Right lobe of liver (tissue), 6 donors: ENCODE measurements around the gene ZMYND11. TPM values are rescaled to one million over a fixed set of nuclear protein-coding genes. Genes with fewer than 3 reads are reported as not detected.

ENCODE experiments used
- ATAC-seq, 4 donors: fragments of 200-7000 bp; cut with Tn5 transposase; one replicate each; pipeline ENCODE4 v1.9.1; 2020; ENCODE audit warnings: mild to moderate bottlenecking in 4 of 4, moderate library complexity in 4 of 4
- DNase-seq, 3 donors: peaks; one replicate each; pipeline ENCODE4 v3.0.0-alpha.2; 2020
- H3K27ac ChIP-seq, 3 donors: fragments of 200-600 bp; one replicate each; pipeline ENCODE4 v1.8.0; 2022
- H3K27me3 ChIP-seq, 2 donors: fragments of 200-600 bp; one replicate each; pipeline ENCODE4 v1.8.0; 2022
- H3K36me3 ChIP-seq, 4 donors: fragments of 200-600 bp; sonication (generic) in 1 of 4; one replicate each; pipeline versions ENCODE4 v1.5.1 to v1.8.0; 2017 to 2022; ENCODE audit warnings: control low read depth in 1 of 4
- H3K4me1 ChIP-seq, 4 donors: fragments of 200-600 bp; sonication (generic) in 1 of 4; one replicate each; pipeline versions ENCODE4 v1.5.1 to v1.8.0; 2017 to 2022; ENCODE audit warnings: control low read depth in 1 of 4
- H3K4me3 ChIP-seq, 3 donors: fragments of 200-600 bp; one replicate each; pipeline ENCODE4 v1.8.0; 2022
- H3K9me3 ChIP-seq, 4 donors: fragments of 200-600 bp; sonication (generic) in 1 of 4; one replicate each; pipeline versions ENCODE4 v1.5.1 to v1.8.0; 2017 to 2022; ENCODE audit warnings: control low read depth in 1 of 4
- CTCF ChIP-seq, 4 donors: fragments of 200-600 bp in 3 of 4; fragments of 450-650 bp in 1 of 4; IDR thresholded peaks; one replicate each; pipeline versions ENCODE4 v1.5.1 to v1.8.0; 2016 to 2022; ENCODE audit warnings: antibody characterized with exemption in 4 of 4, mild to moderate bottlenecking in 2 of 4
- POLR2A ChIP-seq: fragments of 450-650 bp; IDR thresholded peaks from one replicate; pipeline ENCODE4 v1.6.1; 2017; ENCODE audit warnings: antibody characterized with exemption, mild to moderate bottlenecking
- WGBS: methylation state at CpG from one replicate; pipeline ENCODE4 v1.1.6; 2018; ENCODE audit warnings: low coverage, low lambda C conversion rate; ENCODE audit not compliant: insufficient coverage; ENCODE audit errors: missing lambda C conversion rate; 5-methylcytosine and 5-hydroxymethylcytosine counted together
- intact Hi-C, 2 donors: fragments of 100-400 bp; cut with DNase I; formaldehyde crosslinking; loops; one replicate each; pipeline versions ENCODE4 v1.11.2 to v1.14.1; 2022
- total RNA-seq, 6 experiments: library from RNA; depleted of rRNA in 2 of 6; stranded (reverse); fragments of >200 nt in 2 of 6; fragmentation: NEBNext Ultra II Directional in 3 of 6; extraction: Animal tissue kit (Norgen Biotek cat#: 25700) in 3 of 6; gene quantifications; one replicate each; pipeline versions ENCODE4 v1.1.0 to v1.2.4, GENCODE V29; 2016 to 2023
- donor health status: DM: no; HTN: yes; CAD: no.
- donor health status: DM: no; HTN: no; CAD: no.
- donor health status: DM: no; HTN: no; CAD: no.
- donor health status: DM: no; HTN: yes; CAD: no.
- donor health status: DM: no; HTN: yes; CAD: no.

Gene ZMYND11
- total RNA-seq, 6 experiments from 2014 or later: 22.5 to 30.6 (median 24.4) TPM

DNA sequence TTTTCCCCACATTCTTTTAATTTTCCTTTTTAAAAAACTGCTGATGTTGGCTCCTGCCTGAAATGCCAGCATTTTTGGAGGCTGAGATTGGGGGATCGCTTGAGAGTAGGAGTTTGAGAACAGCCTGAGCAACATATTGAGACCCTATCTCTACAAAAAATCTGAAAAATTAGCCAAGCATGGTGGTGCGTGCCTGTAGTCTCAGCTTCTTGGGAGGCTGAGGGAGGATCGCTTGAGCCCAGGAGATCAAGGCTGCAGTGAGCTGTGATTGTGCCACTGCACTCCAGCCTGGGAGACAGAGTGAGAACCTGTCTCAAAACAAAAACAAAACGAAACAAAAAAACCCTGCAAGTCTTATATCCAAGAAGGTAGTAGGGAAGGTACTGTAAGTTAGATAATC, 51.7 kb downstream of the ZMYND11 start:
- 100% methylated on average over 4 of the region's 4 CpGs for WGBS
- peaks cover 0 to 6% (median 0%) of the 10 kb centered on the region in 4 donors for H3K36me3 ChIP-seq
- TF ChIP-seq POLR2A (no peak), CTCF (IDR thresholded peaks at IDR 0.05) (no peak)
- no peak for DNase-seq
- ATAC-seq: no peak
- H3K9me3 ChIP-seq: peaks cover 0 to 2% (median 0%) of the 10 kb centered on the region in 4 donors
- intact Hi-C loops: no loop called here
- no peaks in the 10 kb centered on the region for H3K4me1 ChIP-seq
- no peaks in the 10 kb centered on the region for H3K27me3 ChIP-seq
- H3K27ac ChIP-seq: no peak overlapping the region
- H3K4me3 ChIP-seq: no peak overlapping the region

GRCh38 chr10:188546-188945, 53.3 kb downstream of the ZMYND11 start:
- no peak overlapping the region for H3K4me3 ChIP-seq
- H3K4me1 ChIP-seq: no peaks in the 10 kb centered on the region
- H3K27ac ChIP-seq: no peak overlapping the region
- ATAC-seq (no peak), DNase-seq (no peak)
- H3K36me3 ChIP-seq: peaks cover 0 to 2% (median 0%) of the 10 kb centered on the region in 4 donors
- H3K27me3 ChIP-seq: no peaks in the 10 kb centered on the region
- no peak for TF ChIP-seq POLR2A
- no peak for TF ChIP-seq CTCF (IDR thresholded peaks at IDR 0.05)
- H3K9me3 ChIP-seq: peaks cover 0 to 2% (median 0%) of the 10 kb centered on the region in 4 donors
- 64% methylated on average over 2 of the region's 2 CpGs for WGBS
- intact Hi-C loops: no loop called here

GRCh38 chr10:190216-190615, 55.0 kb downstream of the ZMYND11 start:
- DNase-seq (peak in 1 of 3 donors; percentile 50), ATAC-seq (no peak)
- intact Hi-C loops: no loop called here
- WGBS: 84% methylated on average over 4 of the region's 8 CpGs
- Histone ChIP-seq H3K9me3 (no peaks in the 10 kb centered on the region), H3K36me3 (no peaks in the 10 kb centered on the region), H3K27ac (no peak overlapping the region), H3K4me3 (no peak overlapping the region), H3K27me3 (no peaks in the 10 kb centered on the region), H3K4me1 (no peaks in the 10 kb centered on the region)
- TF ChIP-seq POLR2A: no peak
- TF ChIP-seq CTCF (IDR thresholded peaks at IDR 0.05): no peak

GRCh38 chr10:191703-192518, 56.7 kb downstream of the ZMYND11 start:
- intact Hi-C loops: no loop called here
- 58% methylated on average over 9 of the region's 9 CpGs for WGBS
- Histone ChIP-seq H3K9me3 (no peaks in the 10 kb centered on the region), H3K4me3 (no peak overlapping the region), H3K4me1 (no peaks in the 10 kb centered on the region), H3K27me3 (no peaks in the 10 kb centered on the region), H3K27ac (no peak overlapping the region), H3K36me3 (no peaks in the 10 kb centered on the region)
- DNase-seq (no peak), ATAC-seq (peak in 1 of 4 donors; percentile 63)
- TF ChIP-seq POLR2A: no peak
- no peak for TF ChIP-seq CTCF (IDR thresholded peaks at IDR 0.05)
